ENCODE data around the gene HOOK2.
"Not testable (repeated sequence)": the region's sequence is repeated elsewhere in the genome, so short reads cannot be mapped to it uniquely, and the experiment has no call there.

HOOK2 gene

DNA sequence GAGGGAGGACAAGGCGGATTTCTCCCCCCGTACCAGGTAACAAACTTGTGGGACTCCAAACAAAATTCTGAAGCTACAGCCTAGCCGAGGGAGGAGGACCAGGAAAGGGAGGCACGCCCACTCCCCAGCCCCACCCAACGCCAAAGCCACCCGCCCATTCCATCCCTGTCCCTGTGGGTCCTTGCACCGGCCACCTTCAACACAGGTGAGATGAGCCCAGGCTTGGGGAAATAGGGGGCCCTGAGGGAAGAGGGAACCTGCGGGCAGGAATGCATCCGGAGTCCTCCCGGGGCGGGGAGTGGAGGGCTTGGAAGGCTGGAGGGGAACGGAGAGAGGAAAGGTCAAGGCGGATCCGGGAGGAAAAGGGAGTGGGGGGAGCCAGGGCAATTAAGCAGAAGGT, 23.7 kb downstream of the HOOK2 start, which contains the start of gene BEST2:
Gene BEST2, plus strand, starts transcription at position 157 of the 400 bp plus-strand sequence. CDS start 802 bp downstream, outside the sequence.
- no peak for DNase-seq

DNA sequence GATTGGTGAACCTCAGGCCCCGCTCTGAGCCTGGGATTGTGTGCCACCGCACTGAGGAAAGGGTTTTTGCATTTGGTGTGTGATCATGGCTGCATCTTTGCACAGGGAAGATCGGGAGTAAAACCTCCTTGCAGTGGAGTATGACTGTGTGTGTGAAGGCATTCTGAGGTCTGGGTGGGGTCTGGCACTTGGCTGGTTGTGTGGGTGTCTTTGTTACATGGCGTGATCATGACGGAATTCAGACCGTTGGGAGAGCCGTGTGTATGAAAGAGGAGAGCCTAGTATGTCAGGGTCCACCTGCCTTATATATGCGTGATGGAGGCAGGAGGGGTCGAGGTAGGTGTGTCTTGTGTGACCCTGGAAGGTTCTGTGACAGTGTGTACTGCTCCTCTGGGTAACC, 24.5 kb downstream of the HOOK2 start:
- DNase-seq = no peak

- no peak for DNase-seq
Measured at GRCh38 chr19:12749938-12750521, 25.3 kb downstream of the HOOK2 start.

GRCh38 chr19:12748489-12748888, 26.9 kb downstream of the HOOK2 start:
- DNase-seq = no peak

GRCh38 chr19:12745166-12745897, 30.0 kb downstream of the HOOK2 start:
- DNase-seq = no peak

DNA sequence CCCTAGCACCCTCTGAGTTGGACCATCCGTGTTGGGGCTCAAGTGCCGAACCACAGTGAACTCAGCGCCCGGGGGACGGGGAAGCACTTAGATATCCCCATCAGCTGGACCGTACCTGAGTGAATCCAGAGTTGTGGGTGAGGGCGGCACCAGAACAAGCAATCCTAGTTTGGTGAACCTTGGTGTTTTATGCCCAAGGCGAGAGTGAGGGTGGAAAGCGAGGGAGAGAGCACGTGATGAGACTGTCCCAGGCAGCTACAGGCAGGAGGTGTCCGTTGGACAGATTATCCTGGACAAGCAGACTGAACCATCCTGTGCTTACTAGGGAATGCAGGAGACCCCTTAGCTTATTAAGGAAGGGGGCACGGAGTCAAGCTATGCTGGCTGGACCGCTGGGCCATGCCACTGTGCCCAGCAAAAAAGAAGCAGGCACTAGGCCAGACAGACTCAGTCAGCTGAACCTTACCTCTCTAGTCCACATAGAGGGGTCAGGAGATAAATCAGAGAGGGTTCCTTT, 37.5 kb downstream of the HOOK2 start:
- no peak for DNase-seq

GRCh38 chr19:12736995-12737834, 38.1 kb downstream of the HOOK2 start, which contains the start of gene GET3:
TSS of gene GET3 (plus strand) at chr19:12737497. CDS start at chr19:12737506, 9 bp downstream.
- DNase-seq = peak; percentile 86

- peak; percentile 72 for DNase-seq
Measured at GRCh38 chr19:12733369-12734214, 41.8 kb downstream of the HOOK2 start.

GRCh38 chr19:12731337-12731736, 44.0 kb downstream of the HOOK2 start:
- no peak for DNase-seq

DNA sequence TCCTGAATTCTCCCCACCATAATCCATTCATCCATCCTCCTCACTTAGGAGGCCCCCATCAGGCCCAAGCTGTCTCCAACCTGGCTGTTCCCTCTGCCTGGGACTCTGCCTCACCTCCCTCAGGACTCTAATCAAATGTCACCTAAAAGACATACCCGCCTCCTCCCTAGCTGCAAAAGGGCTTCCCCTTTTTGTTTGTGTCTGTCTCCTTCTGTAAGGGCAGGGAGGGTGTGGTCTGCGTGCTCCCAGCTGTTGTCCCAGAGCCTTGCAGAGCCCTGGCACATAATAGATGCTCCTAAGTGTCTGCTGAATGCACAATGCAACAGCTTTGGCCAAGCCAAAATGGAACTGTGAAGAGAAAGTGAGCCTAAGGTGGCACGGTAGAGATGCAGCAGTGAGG, 45.3 kb downstream of the HOOK2 start:
- DNase-seq = no peak

DNA sequence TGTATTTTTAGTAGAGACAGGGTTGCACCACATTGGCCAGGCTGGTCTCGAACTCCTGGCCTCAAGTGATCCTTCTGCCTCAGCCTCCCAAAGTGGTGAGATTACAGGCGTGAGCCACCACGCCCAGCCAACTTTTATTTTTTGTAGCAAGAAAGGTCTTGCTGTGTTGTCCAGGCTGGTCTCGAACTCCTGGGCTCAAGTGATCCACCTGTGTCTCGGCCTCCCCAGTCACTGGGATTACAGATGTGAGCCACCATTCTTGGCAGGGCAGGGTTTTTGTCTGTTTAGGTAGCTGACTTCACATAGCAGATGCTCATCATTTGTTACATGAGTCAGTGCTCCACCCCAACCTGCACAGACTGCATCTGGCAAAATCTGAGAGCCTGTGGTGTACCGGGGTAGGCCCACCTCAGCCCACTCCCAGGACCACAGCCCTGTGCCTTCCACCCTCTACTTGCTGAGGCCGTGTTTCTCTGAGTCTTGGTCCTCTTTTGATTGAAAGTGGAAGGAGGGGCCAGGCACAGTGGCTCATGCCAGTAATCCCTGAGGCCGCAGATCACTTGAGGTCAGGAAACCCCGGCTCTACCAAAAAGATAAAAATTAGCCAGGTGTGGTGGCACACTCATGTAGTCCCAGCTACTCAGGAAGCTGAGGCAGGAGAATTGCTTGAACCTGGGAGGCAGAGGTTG, 47.5 kb downstream of the HOOK2 start:
- no peak for DNase-seq

- no peak for DNase-seq
Measured at GRCh38 chr19:12726988-12727316, 48.4 kb downstream of the HOOK2 start.

DNA sequence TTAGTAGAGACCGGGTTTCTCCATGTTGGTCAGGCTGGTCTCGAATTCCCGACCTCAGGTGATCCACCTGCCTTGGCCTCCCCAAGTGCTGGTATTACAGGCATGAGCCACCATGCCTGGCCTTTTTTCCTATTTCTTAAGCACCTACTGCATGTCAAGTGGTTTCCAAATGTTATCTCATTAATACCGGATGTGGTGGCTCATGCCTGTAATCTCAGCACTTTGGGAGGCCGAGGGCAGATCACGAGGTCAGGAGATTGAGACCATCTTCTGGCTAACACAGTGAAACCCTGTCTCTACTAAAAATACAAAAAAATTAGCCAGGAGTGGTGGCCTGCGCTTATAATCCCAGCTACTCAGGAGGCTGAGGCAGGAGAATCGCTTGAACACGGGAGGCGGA, 49.7 kb downstream of the HOOK2 start:
- not testable (repeated sequence) for DNase-seq

DNA sequence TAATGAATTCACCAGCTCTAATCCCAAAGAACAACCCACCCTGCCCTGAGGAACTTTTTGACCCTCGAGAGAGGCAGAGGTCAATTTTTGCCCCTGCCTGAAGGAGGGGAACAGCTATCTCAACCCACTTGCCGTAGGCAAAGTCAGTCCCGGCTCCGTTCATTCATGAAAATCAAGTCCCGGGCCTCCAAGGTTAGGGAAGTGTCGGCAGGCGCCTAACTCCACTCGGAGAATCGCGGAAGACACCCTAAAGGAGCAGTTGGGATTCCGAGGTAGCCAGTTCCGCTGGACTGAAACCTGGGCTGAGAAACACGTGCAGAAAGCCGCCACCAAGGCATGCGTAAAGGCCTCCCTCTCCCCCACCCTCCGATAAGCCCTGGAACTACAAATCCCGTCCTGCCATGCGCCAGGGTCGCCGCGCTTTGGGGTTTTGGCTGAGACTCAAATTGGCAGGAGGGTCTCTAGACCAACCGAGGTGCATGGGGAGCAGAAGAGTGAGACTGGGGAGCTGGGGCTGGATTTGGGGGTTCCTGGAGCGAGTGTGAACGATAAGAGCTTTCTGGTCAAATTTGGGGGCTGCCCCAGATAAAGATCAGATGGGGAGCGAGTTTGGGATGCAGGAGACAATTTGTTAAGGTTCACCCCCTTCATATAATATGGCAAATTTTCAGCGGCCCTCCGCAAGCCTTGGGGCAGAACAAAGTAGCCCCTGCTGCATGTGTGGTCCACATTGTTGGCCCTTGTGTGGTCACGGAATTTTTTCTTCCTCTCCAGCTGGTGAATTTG, 51.5 kb downstream of the HOOK2 start, which contains the start of gene TNPO2:
Gene TNPO2, minus strand, starts transcription at position 292 of the 786 bp plus-strand sequence. CDS start 2,955 bp downstream, outside the sequence.
- peak; percentile 88 for DNase-seq

DNA sequence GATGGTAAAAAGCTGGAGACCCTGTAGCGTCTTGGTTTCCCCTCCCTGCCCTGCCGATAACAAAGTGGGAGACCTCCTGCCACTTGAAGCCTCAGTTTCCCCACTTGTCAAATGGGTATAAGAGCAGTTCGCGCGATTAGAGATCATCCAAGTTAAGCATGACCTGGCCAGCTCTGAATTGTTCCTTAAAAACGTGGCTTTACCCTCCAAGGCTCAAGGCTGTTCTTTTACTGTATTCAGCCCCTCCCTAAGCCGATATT, 52.0 kb downstream of the HOOK2 start:
- no peak for DNase-seq

GRCh38 chr19:12722566-12723380, 52.6 kb downstream of the HOOK2 start:
- DNase-seq = peak; percentile 92

DNA sequence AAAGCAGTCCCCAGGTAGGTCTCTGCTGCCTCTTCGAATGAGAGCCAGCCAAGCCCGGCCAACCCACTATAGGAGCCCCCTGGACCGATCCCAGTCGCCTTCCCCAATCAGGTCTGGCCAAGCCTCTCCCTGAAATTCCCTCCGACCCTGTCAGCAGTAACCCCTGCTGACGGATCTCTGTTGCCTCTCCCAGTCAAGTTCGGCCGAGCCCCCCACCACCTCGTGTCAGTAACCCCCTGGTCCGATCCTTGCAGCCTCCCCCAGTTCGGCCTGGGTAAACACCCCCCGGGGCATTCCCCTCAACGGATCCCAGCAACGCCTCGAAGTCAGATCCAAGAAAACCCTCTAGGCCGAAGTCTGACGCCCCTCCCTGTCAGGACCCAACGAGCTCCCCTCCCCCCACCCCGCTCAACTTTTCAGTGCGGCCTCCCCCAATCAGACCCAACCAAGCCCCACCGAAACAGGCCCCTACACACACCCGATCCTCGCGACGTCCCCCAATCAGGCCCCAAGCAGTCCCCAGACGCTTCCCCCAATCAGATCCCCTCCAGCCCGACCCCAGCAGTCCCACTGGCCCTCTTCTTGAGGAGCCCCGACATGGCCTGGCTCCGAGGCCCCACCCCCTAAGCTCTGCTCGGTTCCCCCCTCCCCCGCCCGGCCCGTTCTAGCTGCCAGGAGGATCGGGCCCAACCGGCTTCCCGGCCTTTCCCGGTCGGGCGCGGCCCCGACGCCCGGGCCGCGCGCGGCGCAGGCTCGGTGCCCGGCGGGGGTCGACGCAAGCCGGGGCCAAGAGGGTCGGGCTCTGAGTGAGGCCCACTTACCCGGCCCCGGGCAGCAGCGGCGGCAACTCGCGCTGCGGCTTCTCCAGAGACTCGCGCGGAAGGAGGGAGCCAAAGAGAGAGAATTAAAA, 53.4 kb downstream of the HOOK2 start:
- peak; percentile 82 for DNase-seq

DNA sequence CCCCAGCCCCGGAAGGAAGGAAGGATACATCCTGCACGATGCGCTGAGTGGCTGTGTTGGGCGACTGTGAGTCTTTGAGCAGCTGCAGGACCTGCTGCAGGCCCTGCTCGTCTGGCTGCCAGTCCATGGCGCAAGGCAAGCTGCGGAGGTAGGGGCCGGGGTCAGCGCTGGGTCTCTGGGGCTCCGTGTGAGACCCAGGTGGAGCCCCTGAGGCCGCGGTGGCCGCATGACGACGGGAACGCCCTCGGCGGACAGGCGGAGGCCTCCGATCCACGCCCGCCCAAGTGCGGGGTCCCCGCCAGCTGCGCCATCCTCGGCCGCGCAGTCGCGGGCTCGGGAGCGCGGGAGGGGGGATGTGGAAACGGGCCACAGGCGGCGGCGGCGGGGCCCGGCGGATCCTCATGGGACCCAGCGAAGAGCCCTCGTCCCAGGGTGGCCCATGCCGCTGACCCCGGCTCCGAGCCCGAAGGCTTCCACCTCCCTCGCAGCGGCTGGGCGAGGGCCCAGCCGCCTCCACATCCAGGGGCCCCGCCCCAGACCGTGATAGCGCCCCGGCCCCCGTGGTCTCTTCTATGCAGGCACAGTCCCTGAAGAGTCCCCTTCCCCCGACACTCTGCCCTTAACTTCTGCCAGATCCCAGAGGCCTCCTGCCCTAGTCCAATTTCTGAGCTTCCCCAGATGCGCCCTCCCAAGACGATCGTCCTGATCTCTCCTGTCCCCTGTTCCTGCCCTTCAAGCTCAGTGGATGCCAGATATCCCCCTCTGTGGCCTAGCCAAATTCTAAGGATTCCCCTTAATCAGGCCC, 54.3 kb downstream of the HOOK2 start:
- no peak for DNase-seq
